ENCODE data around the gene GALNT7.

GALNT7 gene

GRCh38 chr4:173212379-173212778 is 43.8 kb downstream of the GALNT7 start:
- TF ChIP-seq FOXP2 (optimal IDR thresholded peaks at IDR 0.05; ENCODE audit: borderline replicate concordance, extremely low read depth, extremely low read length, insufficient read depth): no peak
- TF ChIP-seq TAF1 (IDR thresholded peaks at IDR 0.05; ENCODE audit: borderline replicate concordance, insufficient read depth, low read length): no peak
- TF ChIP-seq, protein P1, sequence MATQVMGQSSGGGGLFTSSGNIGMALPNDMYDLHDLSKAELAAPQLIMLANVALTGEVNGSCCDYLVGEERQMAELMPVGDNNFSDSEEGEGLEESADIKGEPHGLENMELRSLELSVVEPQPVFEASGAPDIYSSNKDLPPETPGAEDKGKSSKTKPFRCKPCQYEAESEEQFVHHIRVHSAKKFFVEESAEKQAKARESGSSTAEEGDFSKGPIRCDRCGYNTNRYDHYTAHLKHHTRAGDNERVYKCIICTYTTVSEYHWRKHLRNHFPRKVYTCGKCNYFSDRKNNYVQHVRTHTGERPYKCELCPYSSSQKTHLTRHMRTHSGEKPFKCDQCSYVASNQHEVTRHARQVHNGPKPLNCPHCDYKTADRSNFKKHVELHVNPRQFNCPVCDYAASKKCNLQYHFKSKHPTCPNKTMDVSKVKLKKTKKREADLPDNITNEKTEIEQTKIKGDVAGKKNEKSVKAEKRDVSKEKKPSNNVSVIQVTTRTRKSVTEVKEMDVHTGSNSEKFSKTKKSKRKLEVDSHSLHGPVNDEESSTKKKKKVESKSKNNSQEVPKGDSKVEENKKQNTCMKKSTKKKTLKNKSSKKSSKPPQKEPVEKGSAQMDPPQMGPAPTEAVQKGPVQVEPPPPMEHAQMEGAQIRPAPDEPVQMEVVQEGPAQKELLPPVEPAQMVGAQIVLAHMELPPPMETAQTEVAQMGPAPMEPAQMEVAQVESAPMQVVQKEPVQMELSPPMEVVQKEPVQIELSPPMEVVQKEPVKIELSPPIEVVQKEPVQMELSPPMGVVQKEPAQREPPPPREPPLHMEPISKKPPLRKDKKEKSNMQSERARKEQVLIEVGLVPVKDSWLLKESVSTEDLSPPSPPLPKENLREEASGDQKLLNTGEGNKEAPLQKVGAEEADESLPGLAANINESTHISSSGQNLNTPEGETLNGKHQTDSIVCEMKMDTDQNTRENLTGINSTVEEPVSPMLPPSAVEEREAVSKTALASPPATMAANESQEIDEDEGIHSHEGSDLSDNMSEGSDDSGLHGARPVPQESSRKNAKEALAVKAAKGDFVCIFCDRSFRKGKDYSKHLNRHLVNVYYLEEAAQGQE (IDR thresholded peaks at IDR 0.05; ENCODE audit: insufficient read depth in 1 of 2, low read depth in 2 of 2, low read length in 2 of 2): no peak
- TF ChIP-seq SIN3A (IDR thresholded peaks at IDR 0.05; ENCODE audit: borderline replicate concordance, insufficient read depth, low read length): no peak
- TF ChIP-seq POLR2AphosphoS5 (IDR thresholded peaks at IDR 0.05; ENCODE audit: low read depth, low read length): no peak

- TF ChIP-seq POLR2AphosphoS5 (IDR thresholded peaks at IDR 0.05; ENCODE audit: low read depth, low read length): no peak
- TF ChIP-seq TAF1 (IDR thresholded peaks at IDR 0.05; ENCODE audit: borderline replicate concordance, insufficient read depth, low read length): no peak
These were observed 44.7 kb downstream of the GALNT7 start for GRCh38 chr4:173213296-173213695.

GRCh38 chr4:173214231-173214630 is 45.6 kb downstream of the GALNT7 start:
- no peak for TF ChIP-seq SIN3A (IDR thresholded peaks at IDR 0.05; ENCODE audit: borderline replicate concordance, insufficient read depth, low read length)
- TF ChIP-seq POLR2AphosphoS5 (IDR thresholded peaks at IDR 0.05; ENCODE audit: low read depth, low read length): no peak
- no peak for TF ChIP-seq FOXP2 (optimal IDR thresholded peaks at IDR 0.05; ENCODE audit: borderline replicate concordance, extremely low read depth, extremely low read length, insufficient read depth)
- TF ChIP-seq, protein P1 (IDR thresholded peaks at IDR 0.05; ENCODE audit: insufficient read depth in 1 of 2, low read depth in 2 of 2, low read length in 2 of 2): no peak
- TF ChIP-seq TAF1 (IDR thresholded peaks at IDR 0.05; ENCODE audit: borderline replicate concordance, insufficient read depth, low read length): no peak

GRCh38 chr4:173214661-173215060 is 46.0 kb downstream of the GALNT7 start:
- TF ChIP-seq TAF1 (IDR thresholded peaks at IDR 0.05; ENCODE audit: borderline replicate concordance, insufficient read depth, low read length) (no peak), FOXP2 (optimal IDR thresholded peaks at IDR 0.05; ENCODE audit: borderline replicate concordance, extremely low read depth, extremely low read length, insufficient read depth) (no peak), POLR2AphosphoS5 (IDR thresholded peaks at IDR 0.05; ENCODE audit: low read depth, low read length) (no peak), SIN3A (IDR thresholded peaks at IDR 0.05; ENCODE audit: borderline replicate concordance, insufficient read depth, low read length) (no peak)
- TF ChIP-seq, protein P1 (IDR thresholded peaks at IDR 0.05; ENCODE audit: insufficient read depth in 1 of 2, low read depth in 2 of 2, low read length in 2 of 2): no peak

DNA sequence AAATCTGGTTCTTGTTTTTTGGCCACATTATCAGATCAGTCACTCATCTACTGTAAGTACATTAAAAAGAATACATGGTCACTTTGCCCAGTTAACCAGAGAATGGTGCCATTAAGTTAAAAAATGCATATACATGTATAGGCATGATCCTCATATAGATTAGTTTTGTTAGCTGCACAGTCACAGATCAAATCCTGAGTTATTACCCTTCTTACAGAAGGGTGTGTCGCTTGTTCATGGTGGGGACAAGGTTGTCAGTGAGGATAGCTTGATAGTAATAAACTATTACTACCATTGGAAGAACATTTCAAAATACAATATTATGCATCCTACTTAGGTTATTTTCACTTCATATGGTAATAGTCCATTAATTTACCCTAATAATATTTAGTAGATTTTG is 48.5 kb downstream of the GALNT7 start:
- TF ChIP-seq POLR2AphosphoS5 (IDR thresholded peaks at IDR 0.05; ENCODE audit: low read depth, low read length) (no peak), TAF1 (IDR thresholded peaks at IDR 0.05; ENCODE audit: borderline replicate concordance, insufficient read depth, low read length) (no peak), SIN3A (IDR thresholded peaks at IDR 0.05; ENCODE audit: borderline replicate concordance, insufficient read depth, low read length) (no peak), FOXP2 (optimal IDR thresholded peaks at IDR 0.05; ENCODE audit: borderline replicate concordance, extremely low read depth, extremely low read length, insufficient read depth) (no peak)
- TF ChIP-seq, protein P1 (IDR thresholded peaks at IDR 0.05; ENCODE audit: insufficient read depth in 1 of 2, low read depth in 2 of 2, low read length in 2 of 2): no peak

All from PFSK-1 (cell line).